NCI-H2107 (cell line): Measurements from ENCODE around the gene RAB17.

Experiments
- DNase-seq: peaks from one replicate; lab custom pipeline; 2025; lab: John Stamatoyannopoulos, UW

Gene RAB17, protein sequence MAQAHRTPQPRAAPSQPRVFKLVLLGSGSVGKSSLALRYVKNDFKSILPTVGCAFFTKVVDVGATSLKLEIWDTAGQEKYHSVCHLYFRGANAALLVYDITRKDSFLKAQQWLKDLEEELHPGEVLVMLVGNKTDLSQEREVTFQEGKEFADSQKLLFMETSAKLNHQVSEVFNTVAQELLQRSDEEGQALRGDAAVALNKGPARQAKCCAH

DNA sequence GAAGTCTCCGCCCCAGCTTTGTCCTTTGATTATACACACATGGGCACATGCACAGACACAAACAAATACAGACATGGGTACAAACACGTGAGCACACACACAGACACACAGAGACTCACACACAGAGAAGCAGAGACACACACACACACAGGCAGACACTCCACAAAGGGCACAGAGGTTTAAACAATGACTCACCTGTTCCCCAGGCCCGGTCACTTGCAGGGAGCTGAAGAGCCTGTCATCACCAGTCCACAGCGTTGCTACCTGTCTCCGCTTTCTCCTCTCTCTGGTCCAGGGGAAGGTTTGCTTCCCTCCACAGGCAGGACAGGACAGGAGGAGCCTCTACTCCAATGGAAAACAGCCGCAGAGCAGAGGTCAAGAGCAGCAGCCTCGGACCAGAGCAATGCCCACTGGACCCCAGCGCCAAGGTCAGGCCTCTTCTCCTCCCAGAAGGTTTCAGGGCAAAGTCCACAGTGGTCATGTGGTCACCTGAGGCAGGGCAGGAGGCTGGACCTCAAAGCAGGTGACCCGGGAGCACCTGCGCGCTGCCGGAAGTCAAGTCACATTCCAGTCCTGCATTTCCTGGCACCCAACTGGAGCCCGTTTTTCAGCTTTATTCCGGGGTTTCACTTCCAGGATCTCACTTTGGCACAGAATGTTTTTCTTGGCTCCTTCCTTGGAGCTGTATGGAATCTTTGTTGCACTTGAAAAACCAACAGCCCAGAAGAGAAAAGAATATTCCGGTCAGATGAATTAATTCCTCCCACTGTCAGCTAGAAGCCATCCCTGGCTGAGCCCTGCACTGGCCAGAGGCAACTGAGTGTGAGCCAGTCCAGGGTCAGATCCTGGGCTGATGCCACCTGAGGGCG lies at the start of gene RAB17:
Gene RAB17 (minus strand): TSS at position 463 of the 869 bp plus-strand sequence. CDS start 4,580 bp downstream, outside the sequence.
- no peak for DNase-seq

DNA sequence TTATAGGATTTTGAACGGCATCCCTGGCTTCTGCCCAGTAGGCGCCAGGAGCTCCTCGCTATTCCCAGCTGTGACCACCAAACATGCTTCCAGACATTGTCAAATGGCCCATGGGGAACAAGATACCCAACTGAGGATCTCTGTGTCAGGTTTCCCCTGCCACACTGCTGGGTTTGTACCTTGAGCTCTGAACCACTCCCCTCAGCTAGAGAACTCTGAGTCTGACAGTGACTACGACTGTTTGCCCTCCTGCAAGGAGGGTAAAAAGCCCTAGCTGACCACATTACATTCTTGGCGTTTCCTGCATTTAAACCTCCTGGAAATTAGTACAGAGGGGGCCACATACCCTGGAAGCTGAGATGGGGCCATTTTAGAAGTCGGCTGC lies 49.3 kb upstream of the RAB17 start:
- DNase-seq = no peak

DNA sequence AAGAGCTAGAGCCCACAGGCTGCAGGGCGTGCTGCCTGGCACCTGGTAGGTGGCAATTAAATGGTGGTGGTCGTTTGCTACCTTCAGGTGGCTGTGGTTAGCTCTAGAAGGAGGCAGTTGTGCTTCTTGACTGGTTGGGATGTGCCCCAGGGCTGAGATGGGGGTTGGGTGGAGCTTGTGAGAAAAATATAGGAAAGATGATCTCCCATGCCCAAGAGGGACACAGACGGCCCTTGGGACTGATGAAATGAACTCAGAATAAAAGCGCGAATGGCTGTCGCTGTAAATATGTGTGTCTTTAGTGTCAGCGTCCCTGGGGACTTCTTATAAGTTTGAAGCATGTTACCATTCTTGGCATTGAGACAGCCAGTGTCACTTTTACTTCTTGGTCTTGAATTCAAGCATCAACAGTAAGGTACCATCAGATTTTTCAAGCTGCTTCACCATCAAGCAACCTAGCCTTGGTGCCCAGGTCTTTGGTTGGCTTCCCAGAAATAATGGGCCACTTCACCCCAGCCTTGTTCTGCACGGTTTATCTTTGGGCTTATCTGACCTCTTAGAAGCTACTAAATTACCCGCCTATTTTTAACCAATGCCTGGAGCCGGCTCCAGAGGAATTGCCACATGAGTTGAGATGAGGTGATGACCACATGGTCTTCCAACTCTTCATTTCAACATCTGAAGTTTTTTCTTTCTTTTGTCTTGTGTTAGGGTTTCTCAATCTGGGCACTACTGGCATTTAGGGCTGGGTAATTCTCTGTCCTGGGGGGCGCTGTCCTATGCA lies 48.7 kb upstream of the RAB17 start:
- DNase-seq = no peak

DNA sequence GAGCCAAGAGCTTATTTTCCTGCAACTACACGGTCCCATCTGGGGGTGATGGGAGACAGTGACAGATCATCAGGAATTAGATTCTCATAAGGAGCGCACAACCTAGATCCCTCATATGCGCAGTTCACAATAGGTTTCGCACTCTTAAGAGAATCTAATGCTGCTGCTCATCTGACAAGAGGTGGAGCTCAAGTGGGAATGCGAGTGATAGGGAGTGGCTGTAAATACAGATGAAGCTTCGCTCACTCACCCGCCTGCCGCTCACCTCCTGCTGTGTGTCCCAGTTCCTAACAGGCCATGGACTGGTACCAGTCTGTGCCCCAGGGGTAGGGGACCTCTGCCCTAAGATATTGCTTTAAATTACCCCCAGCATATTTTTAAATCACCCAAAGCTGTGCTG lies 47.6 kb upstream of the RAB17 start:
- DNase-seq = no peak

DNA sequence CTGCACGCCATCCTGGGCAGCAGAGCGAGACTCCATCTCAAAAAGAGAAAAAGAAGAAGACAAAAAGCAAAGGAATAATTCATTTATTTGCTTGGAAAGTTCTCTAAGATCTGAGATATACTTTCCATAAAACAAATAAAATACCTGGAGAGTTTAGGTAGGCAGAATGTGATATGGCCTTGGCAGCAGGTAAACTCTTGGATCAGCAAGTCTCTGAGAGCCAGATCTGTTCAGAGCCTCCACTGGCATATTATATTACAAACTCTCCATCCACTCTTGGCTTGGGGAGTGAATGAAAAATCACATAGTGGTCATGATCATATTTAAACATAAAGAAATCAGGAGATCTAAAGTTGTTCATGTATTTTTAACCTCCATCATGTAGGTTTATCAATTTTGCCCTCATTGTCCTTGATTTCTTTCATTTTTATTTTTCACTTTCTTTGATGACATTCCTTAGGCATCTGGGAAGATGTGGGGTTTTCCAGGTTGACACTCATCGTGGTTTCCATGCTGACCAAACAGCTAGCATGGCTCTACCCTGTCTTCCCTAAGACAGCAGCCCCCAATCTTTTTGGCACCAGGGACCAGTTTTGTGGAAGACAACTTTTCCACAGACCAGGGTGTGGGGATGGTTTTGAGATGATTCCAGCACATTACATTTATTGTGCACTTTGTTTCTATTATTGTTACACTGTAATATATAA lies 47.0 kb upstream of the RAB17 start:
- no peak for DNase-seq

DNA sequence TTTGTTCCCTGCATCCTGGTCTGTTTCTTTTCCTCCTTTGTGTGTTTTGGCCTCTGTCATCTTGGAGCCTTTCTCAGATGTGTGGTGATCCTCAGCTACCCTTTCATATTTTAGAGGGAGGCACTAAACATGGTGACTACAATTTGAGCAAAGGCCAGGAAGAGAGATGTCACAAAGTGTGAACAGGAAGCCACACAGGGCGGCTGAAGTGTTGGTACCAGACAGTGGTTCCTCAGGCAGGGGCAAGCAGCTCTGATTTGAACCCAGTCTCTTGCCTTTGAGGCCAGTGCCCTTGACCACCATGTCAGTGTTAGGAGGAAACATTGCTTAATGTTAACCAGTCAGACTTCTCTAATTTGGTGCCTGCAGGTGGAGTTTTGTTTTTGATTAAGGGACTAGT lies 46.0 kb upstream of the RAB17 start:
- no peak for DNase-seq

DNA sequence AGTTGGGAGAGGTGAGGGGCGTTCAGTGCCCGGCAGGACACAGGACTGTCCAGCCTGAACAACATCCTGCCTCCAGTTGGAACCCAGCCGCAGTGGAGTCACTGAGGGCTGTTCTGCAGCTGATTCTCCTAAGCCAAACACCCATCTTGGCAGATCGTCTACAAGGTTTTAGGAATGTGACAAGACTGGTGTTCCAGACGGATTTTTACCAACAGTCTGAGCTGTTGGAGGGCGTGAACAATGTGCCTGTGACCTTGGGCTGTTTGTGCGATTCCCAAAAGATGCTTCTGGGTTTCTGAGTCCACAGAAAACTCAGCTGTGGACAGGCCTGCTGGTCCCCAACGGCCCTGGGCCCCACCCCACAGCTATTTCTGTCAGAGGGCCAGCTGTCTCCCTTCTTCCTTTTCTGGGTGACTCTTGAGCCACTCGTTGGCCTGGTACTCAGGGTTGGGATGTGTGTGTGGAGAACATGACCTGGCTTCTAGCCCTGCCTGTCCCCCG lies 42.6 kb upstream of the RAB17 start:
- no peak for DNase-seq

DNA sequence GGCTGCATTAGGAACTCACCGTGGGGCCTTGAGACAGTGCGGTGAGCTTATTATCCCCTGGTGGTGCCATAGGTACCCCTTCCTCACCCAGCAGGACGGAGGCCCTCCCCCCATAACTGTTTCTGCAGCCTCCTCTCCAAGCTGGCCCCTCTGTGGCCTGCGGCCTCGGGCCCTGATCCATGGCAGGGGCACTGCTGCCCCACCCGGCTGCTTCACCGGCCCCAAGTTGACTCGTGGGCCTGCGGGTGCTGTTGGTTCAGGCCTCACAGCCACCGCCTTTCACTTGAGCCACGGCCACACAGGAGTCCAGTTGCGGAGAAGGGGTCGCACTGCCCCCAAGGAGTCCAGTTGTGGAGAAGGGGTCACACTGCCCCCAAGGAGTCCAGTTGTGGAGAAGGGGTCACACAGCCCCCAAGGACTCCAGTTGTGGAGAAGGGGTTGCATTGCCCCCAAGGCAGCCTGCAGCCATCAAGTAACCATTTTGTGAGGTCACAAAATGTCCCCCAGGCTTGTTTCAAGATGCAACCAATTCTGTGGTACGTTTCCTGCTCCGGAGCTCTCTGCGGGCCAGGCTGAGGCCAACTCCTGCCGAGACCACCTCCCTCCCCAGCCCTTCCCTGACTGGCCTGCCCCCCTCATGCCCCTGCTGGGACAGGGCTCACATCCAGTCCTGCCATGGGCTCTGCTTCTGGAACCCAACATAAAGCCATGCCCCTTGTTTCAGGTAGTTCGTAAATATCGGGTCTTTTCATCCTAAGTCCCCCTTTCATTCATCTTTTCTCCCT lies 41.5 kb upstream of the RAB17 start:
- DNase-seq = no peak

DNA sequence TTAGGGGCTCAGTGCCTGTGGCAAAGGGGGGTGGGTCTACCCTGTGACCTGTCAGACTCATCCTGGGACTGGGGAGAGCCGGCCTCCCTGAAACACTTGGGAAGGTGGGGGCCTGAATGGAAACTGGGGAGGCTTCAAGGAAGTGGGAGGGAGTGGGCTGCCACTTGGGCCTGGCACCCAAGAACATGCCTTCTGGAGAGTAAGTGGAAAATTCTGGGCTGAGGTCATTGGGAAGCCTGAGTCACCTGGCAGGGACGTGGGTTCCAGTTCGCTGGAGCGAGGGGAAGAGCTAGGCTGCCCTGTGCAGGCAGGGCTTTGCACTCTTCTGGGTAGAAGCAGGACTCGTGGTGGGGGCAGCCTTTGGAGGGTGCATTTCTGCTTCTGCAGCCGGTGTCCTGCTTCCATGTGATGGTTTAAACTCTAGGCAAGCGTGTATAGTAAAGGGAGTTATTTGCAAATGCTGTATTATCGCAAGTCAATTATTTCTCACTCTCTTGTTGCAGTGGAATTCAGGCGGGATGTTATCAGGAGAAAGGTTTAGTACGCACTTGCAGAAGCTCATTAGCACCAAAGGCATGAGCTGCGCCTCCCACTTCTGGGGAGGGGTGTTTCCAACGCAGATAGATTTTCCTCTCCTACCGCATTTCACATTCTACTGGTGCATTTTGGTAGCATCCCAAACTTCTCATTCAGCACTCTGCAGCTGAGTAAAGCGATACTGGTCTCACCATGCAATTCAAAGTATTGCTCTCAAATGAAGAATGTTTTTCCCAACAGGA lies 40.7 kb upstream of the RAB17 start:
- DNase-seq = no peak

DNA sequence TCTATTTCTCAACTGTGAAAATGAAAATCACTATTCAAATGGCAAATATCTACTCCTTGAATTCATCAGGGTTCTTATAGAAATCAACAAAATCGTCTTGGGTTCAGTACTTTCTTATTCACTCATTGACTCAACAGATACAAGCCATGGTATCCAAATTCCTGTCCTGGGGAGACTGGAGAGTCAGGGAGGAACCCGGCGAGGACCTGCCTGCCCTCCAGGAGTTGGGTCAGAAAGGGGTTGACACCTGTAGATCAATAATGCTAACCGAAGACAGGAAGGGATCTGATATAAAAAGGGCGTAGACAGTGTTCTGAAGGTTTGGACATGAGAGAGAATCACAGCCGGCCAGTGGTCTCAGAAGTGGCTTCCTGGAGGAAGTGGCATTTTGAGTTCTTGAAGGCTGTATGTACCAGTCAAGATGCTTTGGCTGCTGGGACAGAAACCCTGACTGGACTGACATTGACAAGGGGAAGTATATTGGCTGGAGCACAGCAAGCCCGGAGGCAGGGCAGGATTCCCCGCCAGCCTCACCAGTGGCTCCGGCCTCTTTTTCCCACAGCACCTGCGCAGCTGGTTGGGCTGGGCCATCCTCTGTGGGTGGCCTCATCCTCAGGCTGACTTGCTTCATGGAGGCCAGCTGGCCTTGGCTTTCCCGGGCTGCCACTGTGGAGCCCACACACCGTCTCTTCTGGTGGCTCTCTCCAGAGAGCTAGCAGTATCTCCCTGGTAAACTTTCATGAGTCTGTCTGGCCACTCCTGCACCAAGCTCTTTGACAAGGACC lies 39.9 kb upstream of the RAB17 start:
- no peak for DNase-seq

DNA sequence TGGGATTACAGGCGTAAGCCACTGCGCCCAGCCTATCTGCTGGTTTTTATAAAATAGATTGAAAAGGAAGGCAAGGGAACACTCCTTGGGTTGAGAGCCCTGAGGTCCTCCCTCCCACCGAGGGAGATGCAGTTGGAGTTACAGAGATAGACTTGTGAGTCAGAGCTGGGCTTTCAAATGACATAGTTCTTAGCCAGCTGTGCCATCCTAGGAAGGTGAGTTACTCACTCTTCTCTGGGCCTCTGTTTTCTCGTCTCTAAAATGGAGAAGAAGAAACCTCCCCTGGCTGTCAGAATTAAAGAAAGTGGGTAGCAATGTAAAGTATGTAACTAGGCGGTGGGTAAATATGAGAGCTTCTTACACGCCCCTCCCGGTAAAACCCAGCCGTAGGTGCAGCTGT lies 39.2 kb upstream of the RAB17 start:
- DNase-seq = no peak

DNA sequence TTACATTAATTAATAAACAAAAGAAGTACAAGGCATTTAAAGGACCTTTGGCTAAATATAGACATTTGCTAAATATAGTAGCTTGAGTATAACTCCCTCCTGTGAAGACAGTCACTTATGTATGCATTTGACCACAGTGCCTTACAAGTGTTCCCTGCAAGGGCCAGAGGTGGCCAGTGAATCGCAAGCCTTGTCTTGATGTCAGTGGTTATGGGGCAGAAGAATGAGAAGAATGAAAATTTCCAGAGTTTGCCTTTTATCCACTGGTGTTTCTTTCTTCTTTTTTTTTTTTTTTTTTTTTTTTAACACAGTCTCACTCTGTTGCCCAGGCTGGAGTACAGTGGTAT lies 38.6 kb upstream of the RAB17 start:
- no peak for DNase-seq

DNA sequence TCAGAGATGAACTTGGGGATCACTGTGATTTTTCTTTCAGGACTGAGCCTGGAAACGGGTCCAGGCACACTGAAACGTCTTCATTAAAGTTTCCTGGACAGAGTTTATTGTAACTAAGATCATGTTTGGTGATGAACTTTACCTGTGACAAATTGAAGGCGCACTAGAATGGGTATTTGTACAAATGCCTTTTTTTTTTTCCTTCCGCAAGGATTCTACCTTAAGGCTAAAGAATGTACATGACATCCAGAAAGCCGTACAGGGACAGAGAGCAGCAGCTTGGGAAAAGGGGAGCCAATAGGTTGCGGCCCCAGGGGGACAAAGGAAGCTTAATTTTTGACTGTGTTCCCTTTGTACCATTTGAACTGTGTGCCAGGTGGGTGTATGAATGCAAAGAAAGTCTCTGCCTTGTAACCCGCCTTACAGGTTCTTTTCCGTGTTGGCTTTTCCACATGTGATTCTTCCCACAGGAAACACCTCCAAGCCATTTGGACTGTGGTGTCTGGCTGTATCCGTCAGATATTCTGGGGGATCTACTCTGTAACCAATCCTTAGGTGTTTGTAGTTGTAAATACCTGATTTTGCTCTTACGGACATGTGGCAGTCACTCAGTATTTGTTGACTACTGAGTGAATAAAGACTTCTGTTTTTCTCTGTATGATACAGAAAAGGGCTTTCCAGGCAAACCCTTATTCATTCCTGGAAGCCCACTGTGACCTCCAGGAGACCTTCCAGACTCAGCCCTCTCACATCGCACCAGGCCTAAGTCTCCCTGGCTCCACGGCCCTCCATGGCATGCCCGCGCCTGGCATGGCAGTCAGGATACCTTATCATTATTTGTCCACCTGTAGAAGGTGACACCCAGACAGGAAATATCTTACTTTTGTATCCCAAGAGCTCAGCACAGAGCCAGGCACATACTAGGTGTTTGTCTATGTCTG lies 38.0 kb upstream of the RAB17 start:
- DNase-seq = no peak

DNA sequence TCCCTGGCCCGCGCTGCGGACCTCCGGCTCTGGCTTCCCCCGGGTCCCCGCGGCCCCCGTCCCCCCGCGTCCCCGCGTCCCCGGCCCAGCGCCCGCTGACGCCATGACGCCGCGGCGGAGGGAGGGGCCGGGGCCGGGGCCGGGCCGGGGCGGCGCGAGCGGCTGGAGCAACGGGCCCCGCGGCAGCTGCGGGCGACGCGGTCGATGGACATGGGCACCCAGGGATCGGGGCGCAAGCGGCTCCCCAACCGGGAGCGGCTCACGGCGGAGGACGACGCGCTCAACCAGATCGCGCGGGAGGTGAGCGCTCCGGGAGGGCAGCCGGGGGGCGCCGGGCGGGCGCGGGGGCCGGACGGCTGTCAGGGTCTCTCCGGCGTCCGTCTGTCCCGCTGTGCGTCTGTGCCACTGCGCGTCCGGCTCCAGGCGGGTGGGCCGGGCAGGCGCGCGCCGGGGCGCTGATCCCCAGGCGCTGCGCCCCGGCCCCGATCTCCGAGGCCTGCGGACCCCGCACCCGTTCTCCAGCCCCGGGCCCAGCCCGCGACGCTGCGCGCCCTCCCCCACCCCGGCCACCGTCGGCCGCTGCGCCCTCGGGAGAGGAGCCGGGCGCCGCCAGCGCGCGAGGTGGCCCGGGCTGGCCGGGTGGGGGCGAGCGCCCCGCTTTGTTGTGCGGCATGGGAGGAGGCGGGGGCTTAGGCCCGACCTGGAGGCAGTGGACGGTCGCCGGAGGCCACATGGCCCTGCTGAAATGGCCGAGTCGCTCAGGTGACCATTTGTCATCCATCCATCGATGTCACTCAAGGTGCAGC lies 37.1 kb upstream of the RAB17 start, which contains the start of gene LRRFIP1:
Gene LRRFIP1 (plus strand): TSS at position 147 of the 806 bp plus-strand sequence. CDS start 58 bp downstream, at position 205.
- no peak for DNase-seq

DNA sequence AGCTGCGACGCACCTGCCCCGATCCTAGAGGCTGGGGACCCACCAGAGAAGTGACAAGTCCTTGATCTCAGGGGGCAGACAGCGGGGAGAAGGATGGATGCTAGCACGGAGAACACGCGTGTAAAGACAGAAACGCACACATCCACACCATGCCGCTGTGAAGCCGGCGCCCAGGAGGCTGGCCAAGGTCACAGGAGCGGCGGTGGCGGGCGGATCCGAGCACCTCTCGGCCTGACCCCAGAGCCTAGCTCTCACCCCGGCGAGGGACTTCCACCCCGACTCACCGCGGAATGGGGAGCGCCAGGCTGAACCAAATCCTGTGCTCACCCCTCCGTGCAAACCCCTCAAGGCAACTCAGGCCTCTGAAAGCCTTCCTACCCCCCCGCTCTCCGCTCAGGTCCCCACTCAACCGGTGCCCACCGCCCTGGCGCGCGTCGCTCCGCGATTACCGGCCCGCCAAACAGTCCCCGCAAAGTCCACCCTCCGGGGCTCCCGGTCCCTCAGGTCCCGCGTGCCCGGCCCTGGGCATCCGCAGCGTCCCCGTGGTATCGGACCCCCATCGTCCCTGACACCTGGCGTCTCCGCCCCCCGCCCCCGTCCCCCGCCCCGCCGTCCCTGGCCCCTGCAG lies 36.4 kb upstream of the RAB17 start:
- DNase-seq = no peak

DNA sequence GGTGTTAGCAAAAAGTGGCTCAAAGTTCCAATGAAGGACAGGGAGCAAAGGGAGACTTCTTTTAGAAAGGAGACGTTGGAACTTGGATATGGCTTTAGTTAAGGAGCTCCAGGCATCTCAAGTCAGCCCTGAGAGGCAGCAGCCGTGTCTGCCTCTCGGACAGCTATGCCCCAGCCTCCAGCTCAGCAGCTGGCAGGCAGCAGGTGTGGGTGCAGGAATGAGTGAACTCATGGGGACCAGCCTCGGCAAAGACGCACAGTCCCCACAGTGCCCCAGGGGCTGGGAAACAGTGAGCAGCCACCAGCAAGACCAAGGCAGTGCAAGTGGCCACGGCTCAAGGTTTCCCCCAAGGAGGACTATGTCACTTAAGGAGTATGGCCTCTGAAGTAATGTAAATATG lies 35.2 kb upstream of the RAB17 start:
- DNase-seq = no peak

DNA sequence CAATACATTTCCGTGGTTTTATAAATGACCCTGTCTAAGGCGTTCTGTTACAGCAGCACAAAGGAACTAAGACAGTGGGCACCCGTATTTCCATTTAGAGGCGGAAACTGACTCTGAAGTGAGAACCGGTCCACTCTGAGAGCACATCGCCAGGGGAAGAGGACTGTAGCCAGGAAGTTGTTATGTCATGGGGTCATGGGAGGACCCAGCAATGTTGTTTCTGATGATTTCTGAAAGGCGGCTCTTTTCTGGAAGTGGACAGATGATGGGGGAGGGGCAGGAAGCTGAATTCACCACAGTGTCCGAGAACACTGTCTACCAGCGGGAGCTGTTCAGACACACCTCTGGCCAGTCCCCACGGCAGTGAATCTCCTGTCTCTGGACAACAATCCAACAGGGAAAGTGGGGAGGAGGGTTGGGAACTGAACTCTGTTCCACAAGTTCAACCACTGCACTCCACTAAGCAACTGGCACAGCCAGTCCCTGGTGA lies 34.7 kb upstream of the RAB17 start:
- no peak for DNase-seq
